DMS 273 treated with DMSO at 0.1 percent for 48 hours (cell line): ENCODE data around the gene G3BP1.
"Not testable (repeated sequence)": the region's sequence is repeated elsewhere in the genome, so short reads cannot be mapped to it uniquely, and the experiment has no call there.

Experiments
- DNase-seq: peaks from one replicate; lab custom pipeline; 2025; lab: John Stamatoyannopoulos, UW

G3BP1 gene

DNA sequence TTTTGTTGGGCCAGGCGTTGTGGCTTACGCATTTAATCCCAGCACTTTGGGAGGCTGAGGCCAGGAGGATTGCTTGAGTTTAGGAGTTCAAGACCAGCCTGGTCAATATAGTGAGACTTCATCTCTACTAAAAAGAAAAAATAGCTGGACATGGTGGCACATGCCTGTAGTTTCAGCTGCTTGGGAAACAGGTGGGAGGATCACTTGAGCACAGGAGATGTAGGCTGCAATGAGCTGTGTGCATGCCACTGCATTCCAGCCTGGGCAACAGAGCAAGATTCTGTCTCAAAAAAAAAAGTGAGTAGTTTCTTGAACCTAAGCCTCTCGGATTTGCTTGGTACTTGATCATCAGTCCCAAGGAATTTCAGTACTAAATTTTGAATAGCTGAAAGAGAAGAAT, 26.9 kb downstream of the G3BP1 start:
- no peak for DNase-seq

DNA sequence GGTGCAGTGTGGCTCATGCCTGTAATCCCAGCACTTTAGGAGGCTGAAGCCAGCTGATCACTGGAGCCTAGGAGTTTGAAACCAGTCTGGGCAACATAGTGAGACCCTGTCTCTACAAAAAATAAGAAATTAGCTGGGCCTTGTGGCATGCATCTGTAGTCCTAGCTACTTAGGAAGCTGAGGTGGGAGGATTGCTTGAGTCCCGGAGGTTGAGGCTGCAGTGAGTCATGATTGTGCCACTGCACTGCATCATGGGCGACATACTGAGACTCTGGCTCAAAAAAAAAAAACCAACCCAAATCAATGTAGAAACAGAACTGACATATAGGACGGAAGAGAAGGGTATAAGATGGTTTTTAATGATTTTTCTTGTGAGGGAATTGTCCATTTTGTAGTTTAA, 27.7 kb downstream of the G3BP1 start:
- no peak for DNase-seq

DNA sequence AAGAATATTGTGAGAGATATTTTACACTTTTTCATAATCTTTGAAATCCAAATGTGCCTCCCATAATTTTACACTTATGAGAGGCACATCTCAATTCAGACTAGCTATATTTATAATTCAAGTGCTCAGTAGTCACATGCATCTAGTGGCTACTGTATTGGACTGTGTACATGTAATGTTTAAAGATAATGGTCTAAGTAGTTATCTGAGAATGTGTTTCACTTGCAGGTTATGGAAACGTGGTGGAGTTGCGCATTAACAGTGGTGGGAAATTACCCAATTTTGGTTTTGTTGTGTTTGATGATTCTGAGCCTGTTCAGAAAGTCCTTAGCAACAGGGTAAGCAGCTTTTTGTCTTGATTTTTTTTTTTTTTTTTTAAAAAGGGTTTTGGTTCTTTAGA, 28.8 kb downstream of the G3BP1 start:
- DNase-seq = no peak

DNA sequence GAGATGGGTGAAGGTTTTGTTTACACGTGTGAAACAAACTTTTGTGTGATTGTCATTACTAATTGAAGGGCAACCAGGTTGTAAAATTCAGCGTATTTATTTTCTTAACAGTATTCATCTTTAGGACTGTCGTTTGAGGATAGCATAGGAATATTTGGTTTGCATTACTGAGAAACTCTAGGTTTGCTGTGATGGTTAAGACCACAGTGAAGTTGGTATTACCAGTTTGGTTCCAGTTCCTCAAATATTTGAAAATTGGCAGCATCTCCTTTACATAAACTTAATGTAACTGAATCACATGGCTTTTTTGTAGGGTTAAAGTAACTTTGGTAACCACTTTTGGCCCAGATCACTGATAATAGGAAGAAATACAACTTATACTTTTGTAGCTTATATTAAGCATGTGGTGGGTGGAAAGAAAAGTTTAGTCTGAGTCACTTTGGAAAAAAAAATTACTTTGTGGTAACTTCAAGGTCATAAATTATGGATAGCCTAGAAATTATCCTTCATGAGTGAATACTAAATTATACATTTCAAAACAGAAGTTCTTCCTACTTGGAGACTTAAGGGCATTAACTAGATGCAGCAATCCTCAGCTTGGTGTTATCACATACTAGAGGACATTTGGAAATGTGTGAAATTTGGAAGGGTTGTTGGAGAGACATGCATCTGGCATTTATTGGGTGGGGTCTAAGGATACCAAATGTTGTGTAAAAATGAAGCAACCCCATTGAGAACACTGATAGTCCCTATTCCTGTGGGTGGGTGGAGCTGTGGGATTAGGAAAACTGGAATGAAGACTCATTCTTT, 33.9 kb downstream of the G3BP1 start:
- DNase-seq = no peak

DNA sequence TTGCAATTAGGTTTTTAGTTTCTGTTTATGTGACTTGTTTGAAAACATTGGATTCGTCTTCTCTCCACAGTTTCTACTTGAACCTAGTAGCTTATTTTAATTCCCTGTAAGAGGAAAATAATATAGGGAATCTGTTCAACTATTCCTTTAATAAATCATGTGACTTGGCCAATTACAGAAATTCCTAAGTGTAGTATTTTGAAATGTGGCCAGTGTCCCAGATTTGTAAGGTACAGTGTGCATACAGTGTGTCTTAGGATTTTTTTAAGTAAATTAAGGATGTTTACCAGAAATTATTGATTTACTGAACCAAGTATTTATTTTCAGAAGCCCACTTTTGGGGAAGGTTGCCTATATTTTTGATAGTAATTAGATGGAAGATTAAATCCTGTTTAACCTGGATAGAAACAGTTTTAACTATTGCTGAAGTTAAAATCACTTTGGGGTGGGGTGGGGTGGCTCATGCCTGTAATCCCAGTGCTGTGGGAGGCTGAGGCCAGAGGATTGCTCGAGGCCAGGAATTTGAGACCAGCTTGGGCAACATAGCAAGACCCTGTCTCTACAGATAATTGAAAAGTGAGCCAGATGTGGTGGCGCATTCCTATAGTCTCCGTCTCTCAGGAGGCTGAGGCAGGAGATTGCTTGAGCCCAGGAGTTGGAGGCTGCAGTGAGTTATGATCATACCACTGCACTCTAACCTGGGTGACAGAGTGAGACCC, 36.9 kb downstream of the G3BP1 start:
- no peak for DNase-seq

DNA sequence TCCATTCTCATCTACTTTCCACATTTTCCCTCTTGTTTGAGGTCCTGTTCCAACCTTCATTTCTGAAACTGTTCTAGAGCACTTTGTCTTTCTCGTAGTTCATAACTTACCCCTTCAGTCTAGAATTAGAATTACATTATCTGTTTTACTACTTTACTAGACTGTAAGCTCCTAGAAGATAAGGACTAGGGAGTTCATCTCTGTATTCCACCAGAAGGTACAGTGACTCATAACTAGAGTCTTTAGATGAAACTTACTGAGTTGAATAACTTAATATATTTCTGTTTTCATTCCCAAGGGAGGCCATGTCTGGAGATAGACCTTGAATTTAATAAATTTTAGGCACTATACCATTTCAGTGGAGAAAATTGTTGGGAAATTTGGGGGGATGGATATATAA, 38.7 kb downstream of the G3BP1 start:
- DNase-seq = no peak

DNA sequence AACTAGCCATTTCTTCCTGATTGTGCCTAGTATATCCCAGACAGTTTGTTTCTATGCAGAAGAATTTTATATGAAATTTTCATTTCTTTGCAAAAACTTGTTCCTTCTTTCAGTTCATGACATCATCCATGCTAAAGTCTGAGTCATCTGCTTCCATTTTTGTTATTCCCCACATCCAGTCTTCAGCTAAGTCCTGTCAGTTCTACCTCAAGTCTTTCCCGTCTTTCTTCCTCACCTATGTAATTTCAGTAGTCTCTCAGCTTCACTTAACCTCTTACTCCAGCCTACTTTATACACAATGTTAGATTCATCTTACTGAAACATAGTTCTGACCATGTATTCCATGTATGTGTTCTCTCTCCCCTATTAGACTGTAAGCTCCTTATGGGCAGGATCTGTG, 39.1 kb downstream of the G3BP1 start:
- no peak for DNase-seq

DNA sequence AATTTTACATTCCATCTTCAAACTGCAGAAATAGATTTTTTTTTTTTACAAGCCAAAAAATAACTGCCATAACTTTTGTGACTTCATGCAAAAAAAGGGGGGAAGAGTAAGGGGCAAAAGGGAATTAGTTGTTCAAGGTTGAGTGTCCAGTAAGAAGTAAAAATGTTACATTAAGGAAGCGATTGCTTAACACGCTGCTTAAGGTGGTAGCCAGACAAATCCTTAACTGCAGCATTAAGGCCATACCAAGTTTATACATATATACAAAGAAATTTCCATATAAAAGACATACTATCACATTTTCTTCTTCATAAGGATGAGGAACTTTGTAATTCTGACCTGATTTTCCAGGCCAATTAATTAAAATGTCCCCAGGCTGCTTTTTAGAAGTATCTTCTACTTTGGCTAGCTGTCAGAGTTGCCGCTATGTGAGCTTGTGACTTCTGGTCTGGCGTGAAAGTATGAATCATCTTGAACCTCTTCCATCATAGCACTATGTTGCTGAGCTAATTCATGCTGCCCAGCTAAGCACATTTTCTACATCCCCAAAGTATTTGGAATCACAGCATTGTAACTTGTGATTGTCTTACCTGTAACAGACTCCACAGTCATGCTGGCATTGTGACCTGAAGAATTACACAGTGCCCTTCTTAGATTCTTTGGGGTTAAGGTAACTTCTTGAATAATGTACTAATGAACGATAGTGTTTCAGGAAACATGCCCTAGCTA, 40.0 kb downstream of the G3BP1 start:
- no peak for DNase-seq

DNA sequence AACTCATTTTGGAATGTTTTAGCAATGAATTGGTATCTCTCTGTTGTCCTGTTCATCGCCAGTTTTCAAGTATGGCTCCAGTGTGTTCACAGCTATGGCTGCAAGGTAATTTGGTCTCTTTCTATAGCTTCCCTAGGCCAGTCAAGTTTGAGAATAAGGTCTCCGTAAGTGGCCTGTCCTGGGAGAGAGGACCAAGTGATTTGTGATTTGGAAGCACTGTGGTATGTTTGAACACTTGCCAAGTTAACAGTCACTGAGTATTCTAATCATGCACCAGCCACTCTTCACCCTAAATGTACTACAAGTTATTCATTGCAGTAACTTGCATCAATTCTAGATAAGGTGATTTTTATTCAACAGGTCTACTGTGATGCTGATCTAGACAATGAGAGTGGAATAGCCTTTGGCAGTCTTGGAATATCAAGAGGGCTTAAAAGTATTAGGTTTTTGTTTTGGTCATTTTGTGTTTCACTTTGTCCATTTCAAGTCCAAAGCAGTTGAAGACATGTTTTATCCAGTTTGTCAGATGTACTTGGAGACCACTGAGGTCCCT, 41.1 kb downstream of the G3BP1 start:
- no peak for DNase-seq

DNA sequence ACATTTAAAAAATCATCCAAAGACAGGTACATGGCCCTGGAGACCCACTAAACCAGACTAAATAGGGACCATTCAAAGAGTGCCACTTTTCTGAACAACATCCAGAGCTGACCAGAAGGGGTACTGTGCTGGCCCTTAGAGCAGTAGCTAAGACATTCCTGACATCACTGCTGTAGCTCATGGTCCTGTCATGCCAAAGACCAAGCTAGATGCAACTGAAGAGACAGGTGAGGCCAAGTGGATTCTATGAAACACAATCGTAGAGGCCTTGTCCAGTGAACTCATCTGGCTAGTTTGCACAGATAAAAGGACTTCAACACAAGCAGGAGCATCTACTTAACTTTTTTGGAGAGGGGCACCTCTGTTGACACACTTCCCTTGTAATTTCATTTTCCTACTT, 43.3 kb downstream of the G3BP1 start:
- DNase-seq = no peak

DNA sequence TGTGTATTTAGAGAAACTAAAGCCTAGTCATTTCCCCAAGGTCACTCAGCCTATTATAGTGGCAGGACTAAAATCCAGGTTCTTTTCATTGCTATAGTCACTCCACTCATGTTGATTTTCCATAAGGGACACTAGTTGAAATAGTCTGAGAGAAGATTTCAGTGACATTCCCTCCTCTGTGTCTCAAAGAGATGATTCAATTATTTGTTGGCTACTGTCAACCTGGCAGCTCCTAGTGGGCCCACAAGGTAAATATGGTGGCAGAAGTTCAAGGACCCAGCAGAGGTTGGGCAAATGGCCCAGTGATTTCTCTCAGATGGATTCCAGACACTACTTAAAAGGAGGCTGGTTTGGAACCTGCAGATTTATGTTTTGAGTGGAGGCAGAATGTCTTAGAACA, 48.1 kb downstream of the G3BP1 start:
- DNase-seq = no peak

DNA sequence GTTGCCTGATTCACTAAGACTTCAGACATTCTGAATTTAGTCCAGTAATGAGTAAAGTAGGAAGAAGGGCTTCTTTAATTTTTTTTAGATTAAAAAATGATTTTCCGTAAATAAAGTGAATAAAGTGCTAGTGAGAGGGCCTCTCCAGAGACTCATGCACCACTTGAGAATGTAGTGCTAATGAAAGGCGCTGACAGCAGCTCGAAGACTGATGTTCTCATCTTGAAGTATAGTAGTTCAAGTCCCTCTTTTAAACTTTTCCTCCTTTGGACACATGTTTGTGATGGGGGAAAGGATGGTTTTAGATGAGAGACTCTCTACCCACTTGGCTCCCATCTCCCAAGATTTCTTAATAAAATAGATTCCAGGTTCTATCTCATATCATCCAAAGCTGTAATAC, 48.5 kb downstream of the G3BP1 start:
- no peak for DNase-seq

DNA sequence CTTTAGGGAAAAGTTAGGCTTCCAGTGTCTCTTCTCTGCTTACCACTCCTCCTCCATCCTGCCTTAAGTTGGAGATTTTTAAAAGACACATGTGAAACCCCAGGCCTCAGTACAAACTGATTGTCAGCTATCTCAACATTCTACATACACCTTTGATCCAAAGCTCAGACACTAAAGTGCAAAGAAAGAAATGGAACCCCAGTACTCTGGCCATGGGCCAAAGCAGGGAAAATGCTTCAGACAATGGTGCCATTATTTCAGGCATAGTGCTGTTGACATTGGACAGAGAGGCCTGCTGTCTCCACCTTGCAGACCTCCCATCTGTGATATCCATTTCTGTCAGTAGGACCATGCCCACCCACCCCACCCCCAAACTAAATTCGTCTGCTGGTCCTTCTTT, 49.1 kb downstream of the G3BP1 start:
- DNase-seq = no peak

DNA sequence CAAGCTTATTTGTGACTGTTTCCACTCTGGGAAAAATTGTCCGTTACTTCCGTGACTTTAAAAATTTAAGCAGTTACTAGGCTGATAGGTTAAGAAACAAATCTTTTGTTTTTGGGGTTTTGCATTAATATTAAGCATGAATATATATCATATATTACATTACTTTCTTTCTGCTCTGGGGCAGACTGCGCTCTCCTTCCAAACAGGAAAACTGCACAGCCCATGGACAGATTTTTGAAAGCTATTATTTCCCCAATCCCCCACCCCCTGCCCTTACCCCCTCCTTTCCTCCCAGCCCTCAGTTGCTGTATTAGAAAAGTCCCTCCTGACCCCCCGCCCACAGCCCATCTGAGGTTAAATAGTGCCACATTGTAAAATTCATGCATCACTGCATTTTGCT, 50.4 kb downstream of the G3BP1 start:
- no peak for DNase-seq

DNA sequence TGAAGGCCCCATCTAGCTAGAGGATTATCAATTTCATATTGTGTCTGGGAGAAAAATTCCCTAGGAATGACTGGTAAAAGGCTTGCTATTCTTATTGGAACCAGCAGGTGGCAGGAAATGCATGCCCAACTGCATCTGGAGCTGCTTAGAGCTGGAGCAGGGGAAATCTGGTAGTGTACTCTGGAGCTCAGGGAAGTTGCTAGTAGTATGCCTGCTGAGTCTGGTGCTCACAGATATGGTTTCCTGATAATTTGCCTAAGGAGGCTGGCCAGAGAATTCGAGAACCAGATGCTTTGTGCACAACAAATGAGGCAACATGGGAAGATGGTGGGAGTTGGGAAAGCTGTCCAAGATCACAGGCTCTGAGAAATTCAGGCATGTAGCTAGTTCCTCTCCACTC, 53.7 kb downstream of the G3BP1 start:
- DNase-seq = no peak

DNA sequence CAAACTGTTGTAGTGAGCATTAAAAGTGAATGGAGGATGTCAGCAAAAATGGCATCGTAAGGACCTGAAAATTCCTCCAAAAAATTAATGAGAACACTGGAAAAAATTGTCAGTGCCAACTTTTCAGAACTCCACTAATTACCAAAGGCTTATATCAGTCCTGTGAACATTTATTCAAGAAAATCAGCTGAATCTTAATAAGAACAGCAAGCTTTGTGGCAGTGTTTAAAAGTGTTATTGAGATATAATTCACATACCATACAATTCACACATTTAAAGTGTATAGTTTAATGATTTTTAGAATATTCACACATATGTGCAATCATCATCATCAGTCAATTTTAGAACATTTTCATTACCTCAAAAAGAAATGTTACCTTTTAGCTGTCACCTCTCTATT, 57.6 kb downstream of the G3BP1 start:
- no peak for DNase-seq

DNA sequence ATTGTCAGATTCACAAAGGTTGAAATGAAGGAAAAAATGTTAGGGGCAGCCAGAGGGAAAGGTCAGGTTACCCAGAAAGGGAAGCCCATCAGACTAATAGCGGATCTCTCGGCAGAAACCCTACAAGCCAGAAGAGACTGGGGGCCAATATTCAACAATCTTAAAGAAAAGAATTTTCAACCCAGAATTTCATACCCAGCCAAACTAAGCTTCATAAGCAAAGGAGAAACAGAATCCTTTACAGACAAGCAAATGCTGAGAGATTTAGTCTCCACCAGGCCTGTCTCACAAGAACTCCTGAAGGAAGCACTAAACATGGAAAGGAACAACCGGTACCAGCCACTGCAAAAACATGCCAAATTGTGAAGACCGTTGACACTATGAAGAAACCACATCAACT, 61.1 kb downstream of the G3BP1 start:
- DNase-seq = not testable (repeated sequence)

DNA sequence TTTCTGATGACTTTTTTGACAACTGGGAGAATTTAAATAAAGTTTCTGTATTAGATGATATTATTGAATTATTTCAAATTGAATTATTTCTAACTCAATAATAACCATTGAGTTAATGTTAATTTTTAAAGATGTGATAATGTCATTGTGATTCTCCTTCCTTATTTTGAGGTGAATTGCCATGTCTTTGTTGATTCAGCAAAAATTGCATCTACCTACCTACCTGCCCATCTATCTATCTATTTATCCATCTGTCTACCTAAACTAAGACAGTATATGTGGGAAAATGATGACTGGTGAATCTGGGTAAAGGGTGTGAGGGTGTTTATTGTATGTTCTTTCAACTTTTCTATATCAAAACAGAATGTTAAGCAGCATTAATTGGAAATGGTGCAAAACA, 75.0 kb downstream of the G3BP1 start:
- DNase-seq = no peak

DNA sequence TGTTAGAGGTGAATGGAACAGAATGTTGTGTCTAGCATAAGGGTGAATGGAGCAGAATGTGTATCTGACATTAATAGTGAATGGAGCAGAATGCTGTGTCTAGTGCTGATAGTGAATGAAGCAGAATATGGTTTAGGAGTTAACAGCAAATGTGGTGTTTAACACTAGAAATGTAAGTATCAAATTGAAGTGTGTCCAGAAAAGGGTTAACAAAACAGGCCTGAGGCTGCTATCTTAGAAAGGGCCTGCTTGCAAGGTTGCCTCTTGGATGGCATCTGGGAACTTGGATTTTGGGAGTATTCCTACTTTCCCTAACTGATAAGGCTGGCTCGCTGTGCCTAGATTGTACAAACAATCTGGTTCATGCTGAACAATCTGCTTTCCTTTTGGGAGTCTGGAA, 76.1 kb downstream of the G3BP1 start:
- DNase-seq = no peak

DNA sequence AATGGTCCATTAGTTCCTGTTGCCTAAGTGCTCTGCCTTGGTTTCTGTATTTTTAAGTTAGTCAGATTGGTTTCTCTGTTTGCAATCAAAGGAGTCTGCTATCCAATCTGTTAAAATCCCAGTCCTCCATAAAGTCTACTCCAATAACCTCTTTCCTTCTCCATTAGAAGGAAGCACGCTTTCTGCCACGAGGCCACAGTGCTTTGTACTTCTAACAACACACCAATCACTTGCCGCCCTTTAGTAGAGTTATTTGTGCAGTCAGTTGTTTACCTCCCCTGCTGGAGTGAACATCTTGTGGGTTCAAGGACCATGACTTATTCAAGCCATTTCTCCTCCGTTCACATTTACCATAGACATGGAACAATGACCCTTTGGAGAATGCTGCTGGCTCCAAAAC, 83.9 kb downstream of the G3BP1 start:
- DNase-seq = no peak

DNA sequence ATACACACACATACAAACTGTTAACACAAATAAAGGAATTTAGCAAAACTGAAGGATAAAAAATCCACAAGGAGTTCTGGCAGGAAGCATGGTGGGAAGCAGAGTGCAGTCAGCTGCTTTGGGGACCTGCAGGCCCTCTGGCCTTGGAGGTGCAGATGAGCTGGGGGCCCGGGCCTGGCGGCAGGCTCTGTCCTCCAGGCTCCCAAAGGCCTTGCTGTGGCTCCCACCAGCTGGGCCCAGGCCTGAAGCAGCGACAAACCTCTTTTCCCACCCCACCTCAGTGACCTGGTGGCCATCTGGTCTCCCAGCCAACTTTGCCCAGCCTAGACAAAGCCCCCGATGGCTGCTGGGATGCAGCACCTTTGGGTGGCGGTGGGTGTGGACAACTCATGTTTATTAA, 85.1 kb downstream of the G3BP1 start:
- no peak for DNase-seq

DNA sequence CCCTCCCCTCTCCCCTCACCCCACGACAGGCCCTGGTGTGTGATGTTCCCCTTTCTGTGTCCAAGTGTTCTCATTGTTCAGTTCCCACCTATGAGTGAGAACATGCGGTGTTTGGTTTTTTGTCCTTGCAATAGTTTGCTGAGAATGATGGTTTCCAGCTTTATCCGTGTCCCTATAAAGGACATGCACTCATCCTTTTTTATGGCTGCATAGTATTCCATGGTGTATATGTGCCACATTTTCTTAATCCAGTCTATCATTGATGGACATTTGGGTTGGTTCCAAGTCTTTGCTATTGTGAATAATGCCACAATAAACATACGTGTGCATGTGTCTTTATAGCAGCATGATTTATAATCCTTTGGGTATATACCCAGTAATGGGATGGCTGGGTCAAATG, 89.1 kb downstream of the G3BP1 start:
- DNase-seq = not testable (repeated sequence)
